AG10803 (cell line): ENCODE results near the gene EPN3.
A peak's percentile ranks its signal among the peaks of the same experiment; 100 is the strongest.

Source experiments
- DNase-seq: peaks from one replicate; pipeline ENCODE4 v3.0.0; 2010; ENCODE audit warnings: low read depth
- H3K4me3 ChIP-seq: 2 replicates; pipeline ENCODE4 v1.5.1; 2011; ENCODE audit warnings: mild to moderate bottlenecking, low read length, control low read depth
- CTCF ChIP-seq: conservative IDR thresholded peaks from 2 replicates; pipeline ENCODE4 v1.5.1; 2011; ENCODE audit warnings: mild to moderate bottlenecking, low read length, control low read depth, inconsistent platforms

Gene EPN3

GRCh38 chr17:50540560-50541401 is 8.2 kb downstream of the EPN3 start:
- H3K4me3 ChIP-seq: no peak overlapping the region; the same call in 1 of the 2 replicates
- no peak for TF ChIP-seq CTCF
- DNase-seq: no peak

GRCh38 chr17:50541402-50541715 is 8.8 kb downstream of the EPN3 start:
- DNase-seq: no peak
- peak overlapping the region; percentile 65 for H3K4me3 ChIP-seq
- TF ChIP-seq CTCF: no peak

- peak; percentile 22 for TF ChIP-seq CTCF
- peak; percentile 67 for DNase-seq
- peak overlapping the region; percentile 65 for H3K4me3 ChIP-seq
Measured at GRCh38 chr17:50541716-50542688, 9.5 kb downstream of the EPN3 start.

GRCh38 chr17:50542795-50543774 is 10.6 kb downstream of the EPN3 start:
- DNase-seq: no peak
- TF ChIP-seq CTCF: no peak
- no peak overlapping the region for H3K4me3 ChIP-seq

GRCh38 chr17:50544516-50544915 is 12.0 kb downstream of the EPN3 start:
- no peak for DNase-seq
- no peak for TF ChIP-seq CTCF
- no peak overlapping the region for H3K4me3 ChIP-seq

GRCh38 chr17:50545311-50545710 is 12.8 kb downstream of the EPN3 start:
- DNase-seq: no peak
- TF ChIP-seq CTCF: no peak
- H3K4me3 ChIP-seq: no peak overlapping the region
